Measurements from ENCODE around the gene LRRC26. TPM values are rescaled to one million over a fixed set of nuclear protein-coding genes. Genes with fewer than 3 reads are reported as not detected.

The LRRC26 gene
- total RNA-seq, 1 donor from 2014 or later: not detected

- no peak for DNase-seq (ENCODE audit: low read depth)
- TF ChIP-seq CTCF (IDR thresholded peaks at IDR 0.05; ENCODE audit: insufficient read depth, low read length, poor library complexity, severe bottlenecking): no peak
- no peak overlapping the region for H3K4me3 ChIP-seq (ENCODE audit: low read depth, low read length)
Measured at GRCh38 chr9:137194909-137195308, 25.1 kb upstream of the LRRC26 start.

GRCh38 chr9:137194388-137194787 is 24.5 kb upstream of the LRRC26 start:
- Histone ChIP-seq H3K4me3 (ENCODE audit: low read depth, low read length) (no peak overlapping the region), H3K36me3 (ENCODE audit: control insufficient read depth, insufficient read depth, low read length) (no peaks in the 10 kb centered on the region), H3K27me3 (ENCODE audit: control insufficient read depth, insufficient read depth, low read length) (no peaks in the 10 kb centered on the region)
- DNase-seq (ENCODE audit: low read depth): no peak
- no peak for TF ChIP-seq CTCF (IDR thresholded peaks at IDR 0.05; ENCODE audit: insufficient read depth, low read length, poor library complexity, severe bottlenecking)

More at GRCh38 chr9:137194909-137195308, 25.1 kb upstream of the LRRC26 start:
- Histone ChIP-seq H3K36me3 (ENCODE audit: control insufficient read depth, insufficient read depth, low read length) (no peaks in the 10 kb centered on the region), H3K27me3 (ENCODE audit: control insufficient read depth, insufficient read depth, low read length) (no peaks in the 10 kb centered on the region)

- no peaks in the 10 kb centered on the region for H3K36me3 ChIP-seq (ENCODE audit: control insufficient read depth, insufficient read depth, low read length)
- no peak for TF ChIP-seq CTCF (IDR thresholded peaks at IDR 0.05; ENCODE audit: insufficient read depth, low read length, poor library complexity, severe bottlenecking)
- DNase-seq (ENCODE audit: low read depth): no peak
- H3K4me3 ChIP-seq (ENCODE audit: low read depth, low read length): no peak overlapping the region
- H3K27me3 ChIP-seq (ENCODE audit: control insufficient read depth, insufficient read depth, low read length): no peaks in the 10 kb centered on the region
Measured at GRCh38 chr9:137193771-137194170, 23.9 kb upstream of the LRRC26 start.

GRCh38 chr9:137192859-137193258 is 23.0 kb upstream of the LRRC26 start:
- Histone ChIP-seq H3K27me3 (ENCODE audit: control insufficient read depth, insufficient read depth, low read length) (no peaks in the 10 kb centered on the region), H3K4me3 (ENCODE audit: low read depth, low read length) (no peak overlapping the region), H3K36me3 (ENCODE audit: control insufficient read depth, insufficient read depth, low read length) (no peaks in the 10 kb centered on the region)
- no peak for TF ChIP-seq CTCF (IDR thresholded peaks at IDR 0.05; ENCODE audit: insufficient read depth, low read length, poor library complexity, severe bottlenecking)
- DNase-seq (ENCODE audit: low read depth): no peak

GRCh38 chr9:137192448-137192780 is 22.6 kb upstream of the LRRC26 start:
- no peak for TF ChIP-seq CTCF (IDR thresholded peaks at IDR 0.05; ENCODE audit: insufficient read depth, low read length, poor library complexity, severe bottlenecking)
- Histone ChIP-seq H3K27me3 (ENCODE audit: control insufficient read depth, insufficient read depth, low read length) (no peaks in the 10 kb centered on the region), H3K36me3 (ENCODE audit: control insufficient read depth, insufficient read depth, low read length) (no peaks in the 10 kb centered on the region), H3K4me3 (ENCODE audit: low read depth, low read length) (no peak overlapping the region)
- no peak for DNase-seq (ENCODE audit: low read depth)

- DNase-seq (ENCODE audit: low read depth): no peak
- Histone ChIP-seq H3K27me3 (ENCODE audit: control insufficient read depth, insufficient read depth, low read length) (no peaks in the 10 kb centered on the region), H3K36me3 (ENCODE audit: control insufficient read depth, insufficient read depth, low read length) (no peaks in the 10 kb centered on the region), H3K4me3 (ENCODE audit: low read depth, low read length) (no peak overlapping the region)
- TF ChIP-seq CTCF (IDR thresholded peaks at IDR 0.05; ENCODE audit: insufficient read depth, low read length, poor library complexity, severe bottlenecking): no peak
Measured at GRCh38 chr9:137191691-137192447, 22.0 kb upstream of the LRRC26 start.
